OCI-LY3 (cell line): ENCODE data around the gene FEV.

Experiments
- H2AFZ ChIP-seq: fragments of 200-600, 300-600 bp; shearing (Covaris generic); 2 replicates; pipeline ENCODE4 v1.6.0; 2014; ENCODE audit warnings: antibody characterized with exemption, low read depth, low read length
- H3K27ac ChIP-seq: fragments of 200-600, 300-600 bp; sonication (generic); 2 replicates; pipeline ENCODE4 v1.5.1; 2014; ENCODE audit warnings: mild to moderate bottlenecking, low read length, moderate library complexity, mixed read lengths
- H3K27me3 ChIP-seq: fragments of 200-600, 300-600 bp; sonication (generic); 2 replicates; pipeline ENCODE4 v1.6.1; 2014; ENCODE audit warnings: low read depth, low read length, mixed read lengths
- H3K36me3 ChIP-seq: fragments of 200-600, 300-600 bp; sonication (generic); replicated peaks from 2 replicates; pipeline ENCODE3; 2014; ENCODE audit warnings: low read depth, low read length, mixed read lengths
- H3K4me1 ChIP-seq: fragments of 300-600, 200-600 bp; sonication (generic); 2 replicates; pipeline ENCODE4 v1.6.1; 2014; ENCODE audit warnings: low read length, mixed read lengths
- H3K4me2 ChIP-seq: fragments of 200-600, 300-600 bp; sonication (generic); 2 replicates; pipeline ENCODE4 v1.6.1; 2014; ENCODE audit warnings: low read length, mixed read lengths
- H3K4me3 ChIP-seq: fragments of 300-600, 200-600 bp; sonication (generic); 2 replicates; pipeline ENCODE4 v1.5.1; 2014; ENCODE audit warnings: antibody characterized with exemption, mild to moderate bottlenecking, low read length, moderate library complexity
- H3K79me2 ChIP-seq: fragments of 300-600, 200-600 bp; shearing (Covaris generic); 2 replicates; pipeline ENCODE4 v1.6.1; 2014; ENCODE audit warnings: mild to moderate bottlenecking, low read length, mixed read lengths
- H3K9ac ChIP-seq: fragments of 300-600, 200-600 bp; shearing (Covaris generic); 2 replicates; pipeline ENCODE4 v1.6.0; 2014; ENCODE audit warnings: mild to moderate bottlenecking, low read length, moderate library complexity
- H3K9me3 ChIP-seq: fragments of 200-600, 300-600 bp; shearing (Covaris generic); 2 replicates; pipeline ENCODE4 v1.6.1; 2014; ENCODE audit warnings: low read length, mixed read lengths; ENCODE audit not compliant: insufficient read depth
- H4K20me1 ChIP-seq: fragments of 200-600, 300-600 bp; sonication (generic); 2 replicates; pipeline ENCODE4 v1.6.1; 2016; ENCODE audit warnings: low read length, mixed read lengths; ENCODE audit not compliant: insufficient read depth
- EZH2phosphoT487 ChIP-seq: fragments of 200-600 bp; shearing (Covaris generic); IDR thresholded peaks from 2 replicates; pipeline ENCODE4 v1.6.1; 2018; ENCODE audit warnings: antibody characterized with exemption, mixed run types, low read depth
- TF ChIP-seq, protein P1 (sequence below): fragments of 200-600, 300-600 bp; sonication (generic); IDR thresholded peaks from 2 replicates; pipeline ENCODE4 v1.5.1; 2014; ENCODE audit warnings: antibody characterized with exemption, low read length, low read depth

Gene FEV

DNA sequence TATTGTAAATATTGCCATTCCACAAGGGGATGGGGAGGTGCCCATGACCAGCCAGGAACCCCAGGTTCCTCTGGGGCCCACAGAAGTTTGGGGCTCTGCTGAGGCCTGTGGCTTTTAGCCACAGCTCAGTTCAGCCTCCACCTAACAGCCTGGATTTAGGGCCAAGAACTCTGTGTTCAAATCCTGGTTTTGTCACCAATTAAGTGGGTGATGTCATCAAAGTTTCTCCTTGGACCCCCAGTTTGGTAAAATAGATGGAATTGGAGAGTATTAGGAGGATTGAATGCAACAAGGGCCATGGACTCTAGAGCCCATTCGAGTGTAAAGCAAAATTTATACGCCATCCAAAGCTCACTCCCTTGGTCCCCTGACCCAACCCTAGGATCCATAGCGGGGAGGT lies 3.2 kb upstream of the FEV start:
- no peaks in the 10 kb centered on the region for H3K9me3 ChIP-seq
- H3K9ac ChIP-seq = no peak overlapping the region
- 0 out of 2 replicates have a peak, but pooled peaks cover 5% of the 10 kb centered on the region for H3K27me3 ChIP-seq
- no peak overlapping the region for H3K4me3 ChIP-seq
- no peaks in the 10 kb centered on the region for H3K4me1 ChIP-seq
- H3K4me2 ChIP-seq = no peak overlapping the region
- no peaks in the 10 kb centered on the region for H3K36me3 ChIP-seq
- H3K27ac ChIP-seq = no peak overlapping the region
- no peaks in the 10 kb centered on the region for H4K20me1 ChIP-seq
- no peaks in the 10 kb centered on the region for H3K79me2 ChIP-seq
- H2AFZ ChIP-seq = no peak overlapping the region
- TF ChIP-seq, protein P1, sequence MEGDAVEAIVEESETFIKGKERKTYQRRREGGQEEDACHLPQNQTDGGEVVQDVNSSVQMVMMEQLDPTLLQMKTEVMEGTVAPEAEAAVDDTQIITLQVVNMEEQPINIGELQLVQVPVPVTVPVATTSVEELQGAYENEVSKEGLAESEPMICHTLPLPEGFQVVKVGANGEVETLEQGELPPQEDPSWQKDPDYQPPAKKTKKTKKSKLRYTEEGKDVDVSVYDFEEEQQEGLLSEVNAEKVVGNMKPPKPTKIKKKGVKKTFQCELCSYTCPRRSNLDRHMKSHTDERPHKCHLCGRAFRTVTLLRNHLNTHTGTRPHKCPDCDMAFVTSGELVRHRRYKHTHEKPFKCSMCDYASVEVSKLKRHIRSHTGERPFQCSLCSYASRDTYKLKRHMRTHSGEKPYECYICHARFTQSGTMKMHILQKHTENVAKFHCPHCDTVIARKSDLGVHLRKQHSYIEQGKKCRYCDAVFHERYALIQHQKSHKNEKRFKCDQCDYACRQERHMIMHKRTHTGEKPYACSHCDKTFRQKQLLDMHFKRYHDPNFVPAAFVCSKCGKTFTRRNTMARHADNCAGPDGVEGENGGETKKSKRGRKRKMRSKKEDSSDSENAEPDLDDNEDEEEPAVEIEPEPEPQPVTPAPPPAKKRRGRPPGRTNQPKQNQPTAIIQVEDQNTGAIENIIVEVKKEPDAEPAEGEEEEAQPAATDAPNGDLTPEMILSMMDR = no peak
- TF ChIP-seq EZH2phosphoT487 = no peak

DNA sequence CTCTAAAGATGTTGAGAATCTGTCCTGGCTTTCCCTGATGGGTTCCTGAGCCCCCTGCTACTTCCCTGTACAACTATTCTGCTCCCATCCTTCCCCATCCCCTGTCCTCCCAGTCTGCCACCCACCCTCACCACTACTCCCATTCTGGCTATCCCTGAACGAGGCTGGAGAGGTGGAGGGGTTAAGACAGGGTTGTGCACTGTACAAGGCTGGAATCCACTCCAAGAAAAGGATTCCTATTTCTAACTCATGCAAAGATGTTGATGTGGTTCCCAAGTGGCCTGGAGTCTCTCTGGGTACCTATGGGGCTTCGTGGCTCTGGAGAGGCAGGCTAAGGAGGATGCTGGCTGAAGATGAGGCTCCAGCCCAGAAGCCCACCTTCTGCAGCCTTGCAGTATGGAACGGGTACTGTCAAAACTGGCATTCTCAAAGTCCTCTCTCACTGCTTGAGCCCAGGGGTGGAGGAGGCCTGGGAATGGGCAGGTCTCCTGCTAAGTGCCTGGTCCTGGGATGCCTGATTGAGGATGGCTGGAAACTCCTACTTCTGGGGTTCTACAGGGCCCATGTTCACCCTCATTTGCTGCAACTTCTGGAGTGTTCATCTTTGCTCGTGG lies 1.3 kb upstream of the FEV start:
- H3K27me3 ChIP-seq = 0 out of 2 replicates have a peak, but pooled peaks cover 2% of the 10 kb centered on the region
- no peak overlapping the region for H3K4me3 ChIP-seq
- H2AFZ ChIP-seq = no peak overlapping the region
- no peak overlapping the region for H3K27ac ChIP-seq
- no peak overlapping the region for H3K4me2 ChIP-seq
- no peak overlapping the region for H3K9ac ChIP-seq
- peaks cover 2% of the 10 kb centered on the region; the same call in 1 of the 2 replicates for H3K79me2 ChIP-seq
- H3K36me3 ChIP-seq = no peaks in the 10 kb centered on the region
- H3K9me3 ChIP-seq = no peaks in the 10 kb centered on the region
- TF ChIP-seq EZH2phosphoT487 = no peak
- TF ChIP-seq, protein P1 = no peak
- no peaks in the 10 kb centered on the region for H3K4me1 ChIP-seq
- H4K20me1 ChIP-seq = no peaks in the 10 kb centered on the region

DNA sequence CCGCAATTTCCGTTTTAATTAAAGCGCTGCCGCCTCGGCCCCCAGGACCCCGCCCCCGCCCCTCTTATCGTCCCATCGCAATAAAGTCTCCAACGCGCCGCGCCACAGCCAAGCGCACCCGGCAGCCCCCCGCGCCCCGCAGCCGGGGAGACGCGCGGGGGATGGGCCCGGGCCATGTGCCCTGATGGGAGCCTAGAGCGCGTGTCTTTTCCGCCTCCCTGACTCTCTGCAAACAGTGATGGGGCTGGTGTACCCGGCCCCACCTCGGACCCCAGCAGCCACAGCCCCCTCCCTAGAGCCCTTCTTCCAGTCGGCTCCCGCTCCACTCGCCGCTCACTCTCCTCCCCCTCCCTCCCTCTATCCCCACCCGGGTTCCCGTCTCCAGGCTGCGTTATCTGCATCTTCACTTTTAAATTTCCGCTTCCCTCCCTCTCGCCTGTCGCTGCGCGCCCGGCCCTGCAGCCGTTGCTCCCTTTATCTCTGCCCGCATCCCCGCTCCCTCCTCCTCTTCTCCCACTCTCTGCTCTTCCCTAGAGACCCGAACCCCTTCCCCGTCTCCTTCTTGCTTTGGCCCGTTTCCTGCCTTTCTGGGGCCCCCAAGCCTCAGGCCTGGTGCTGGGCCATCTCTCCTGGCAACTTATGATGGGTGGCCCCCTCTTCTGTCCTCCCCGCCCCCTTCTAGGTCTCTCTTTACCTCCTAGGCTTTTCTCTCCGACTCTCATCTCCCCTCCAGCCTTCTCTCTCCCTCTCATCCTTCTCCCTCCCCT lies 524 bp upstream of the FEV start:
- Histone ChIP-seq H2AFZ (no peak overlapping the region), H3K9me3 (no peaks in the 10 kb centered on the region), H4K20me1 (no peaks in the 10 kb centered on the region), H3K9ac (no peak overlapping the region), H3K36me3 (no peaks in the 10 kb centered on the region), H3K4me3 (no peak overlapping the region), H3K4me1 (no peaks in the 10 kb centered on the region), H3K27ac (no peak overlapping the region), H3K4me2 (no peak overlapping the region), H3K27me3 (no peaks in the 10 kb centered on the region), H3K79me2 (peaks cover 2% of the 10 kb centered on the region; the same call in 1 of the 2 replicates)
- TF ChIP-seq, protein P1 = no peak
- no peak for TF ChIP-seq EZH2phosphoT487

DNA sequence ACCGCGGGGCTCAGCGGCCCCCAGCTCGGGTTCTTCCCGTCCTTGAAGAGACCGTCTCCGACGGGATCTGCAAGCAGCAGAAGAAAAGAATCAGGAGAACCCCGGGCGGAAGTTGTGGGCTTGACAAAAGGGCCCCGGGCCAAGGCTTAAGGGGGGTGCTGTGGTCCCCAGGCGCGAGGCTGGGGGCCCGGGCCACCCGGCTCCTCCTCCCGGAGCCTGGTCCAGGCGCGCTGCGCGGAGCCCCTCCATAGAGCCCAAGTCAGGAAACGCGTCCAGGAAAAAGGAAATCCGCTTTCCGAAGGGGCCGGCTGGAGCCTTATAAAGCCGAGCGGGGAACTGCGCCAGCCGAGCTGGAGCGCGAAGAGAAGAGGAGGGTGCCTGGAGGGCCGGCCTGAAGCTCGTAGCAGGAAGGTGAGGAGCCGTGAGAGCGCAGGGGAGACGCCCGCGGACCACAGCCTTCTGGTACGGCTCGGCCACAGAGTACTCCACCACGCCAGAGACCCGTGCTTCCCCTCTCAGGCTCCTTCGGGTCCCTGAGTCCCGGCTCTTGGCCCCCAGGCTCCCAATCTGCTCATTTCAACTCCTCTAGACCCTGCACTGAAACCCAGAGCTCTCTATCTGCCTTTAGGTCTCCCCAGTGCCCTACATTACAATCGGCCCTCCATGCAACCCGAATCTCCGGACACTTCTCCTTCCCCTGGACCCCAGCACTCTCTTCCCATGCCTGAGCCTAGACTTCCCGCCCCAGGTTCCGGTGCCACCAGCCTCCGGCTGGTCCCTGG lies 554 bp downstream of the FEV start:
- Histone ChIP-seq H4K20me1 (no peaks in the 10 kb centered on the region), H3K9ac (no peak overlapping the region), H3K27me3 (no peaks in the 10 kb centered on the region), H3K4me3 (no peak overlapping the region), H3K79me2 (peaks cover 2% of the 10 kb centered on the region; the same call in 1 of the 2 replicates), H3K36me3 (no peaks in the 10 kb centered on the region), H3K4me2 (no peak overlapping the region), H3K27ac (no peak overlapping the region), H2AFZ (no peak overlapping the region), H3K9me3 (no peaks in the 10 kb centered on the region), H3K4me1 (peaks cover 3% of the 10 kb centered on the region)
- no peak for TF ChIP-seq EZH2phosphoT487
- TF ChIP-seq, protein P1 = no peak
